Nephron (organoid): ENCODE results near the gene ATP9B.

Experiments used
- H3K27ac Mint-ChIP-seq, 3 experiments: 2 replicates each; pipeline ENCODE4 v1.8.0; 2020; ENCODE audit warnings: mixed read lengths in 3 of 3, mild to moderate bottlenecking in 2 of 3, moderate library complexity in 1 of 3
- H3K27me3 Mint-ChIP-seq: 2 replicates; pipeline ENCODE4 v1.8.0; 2021; ENCODE audit warnings: low read depth, mild to moderate bottlenecking, moderate library complexity, mixed read lengths
- H3K36me3 Mint-ChIP-seq: 2 replicates; pipeline ENCODE4 v1.8.0; 2020; ENCODE audit warnings: low read depth, mixed read lengths
- H3K4me1 Mint-ChIP-seq: 2 replicates; pipeline ENCODE4 v1.8.0; 2020; ENCODE audit warnings: mixed read lengths
- H3K4me3 Mint-ChIP-seq, 3 experiments: 2 replicates each; pipeline ENCODE4 v1.8.0; 2020; ENCODE audit warnings: mild to moderate bottlenecking in 3 of 3, mixed read lengths in 3 of 3, moderate library complexity in 2 of 3
- H3K9me3 Mint-ChIP-seq: 2 replicates; pipeline ENCODE4 v1.8.0; 2020; ENCODE audit warnings: mixed read lengths
- TF ChIP-seq, protein P1 (sequence below), 3 experiments: fragments of 200-600 bp; sonication (generic); IDR thresholded peaks; one replicate each; pipeline ENCODE4 v1.5.0; 2021; ENCODE audit warnings: antibody characterized with exemption in 3 of 3; ENCODE audit not compliant: unreplicated experiment in 3 of 3

Gene ATP9B

DNA sequence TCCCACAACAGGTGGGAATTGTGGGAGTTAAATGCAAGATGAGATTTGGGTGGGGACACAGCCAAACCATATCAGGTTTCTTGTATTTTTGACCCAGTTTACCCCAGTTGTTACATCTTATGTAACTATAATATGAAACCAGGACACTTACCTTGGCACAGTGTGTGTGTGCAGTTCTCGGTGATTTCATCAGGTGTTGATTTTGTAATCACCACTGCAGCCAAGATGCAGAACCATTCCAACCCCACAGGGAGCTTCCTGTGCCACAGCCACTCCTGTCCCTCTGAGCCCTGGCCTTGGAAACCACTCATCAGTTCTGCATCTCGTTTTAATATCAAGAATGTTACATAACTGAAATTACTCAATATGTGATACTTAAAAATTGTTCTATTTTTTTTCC is 31.8 kb downstream of the ATP9B start:
- Mint-ChIP-seq H3K36me3 (peaks cover 66% of the 10 kb centered on the region), H3K4me1 (no peaks in the 10 kb centered on the region), H3K27ac (no peak overlapping the region), H3K27me3 (no peaks in the 10 kb centered on the region), H3K4me3 (no peak overlapping the region), H3K9me3 (peaks cover 21% of the 10 kb centered on the region)
- TF ChIP-seq, protein P1, sequence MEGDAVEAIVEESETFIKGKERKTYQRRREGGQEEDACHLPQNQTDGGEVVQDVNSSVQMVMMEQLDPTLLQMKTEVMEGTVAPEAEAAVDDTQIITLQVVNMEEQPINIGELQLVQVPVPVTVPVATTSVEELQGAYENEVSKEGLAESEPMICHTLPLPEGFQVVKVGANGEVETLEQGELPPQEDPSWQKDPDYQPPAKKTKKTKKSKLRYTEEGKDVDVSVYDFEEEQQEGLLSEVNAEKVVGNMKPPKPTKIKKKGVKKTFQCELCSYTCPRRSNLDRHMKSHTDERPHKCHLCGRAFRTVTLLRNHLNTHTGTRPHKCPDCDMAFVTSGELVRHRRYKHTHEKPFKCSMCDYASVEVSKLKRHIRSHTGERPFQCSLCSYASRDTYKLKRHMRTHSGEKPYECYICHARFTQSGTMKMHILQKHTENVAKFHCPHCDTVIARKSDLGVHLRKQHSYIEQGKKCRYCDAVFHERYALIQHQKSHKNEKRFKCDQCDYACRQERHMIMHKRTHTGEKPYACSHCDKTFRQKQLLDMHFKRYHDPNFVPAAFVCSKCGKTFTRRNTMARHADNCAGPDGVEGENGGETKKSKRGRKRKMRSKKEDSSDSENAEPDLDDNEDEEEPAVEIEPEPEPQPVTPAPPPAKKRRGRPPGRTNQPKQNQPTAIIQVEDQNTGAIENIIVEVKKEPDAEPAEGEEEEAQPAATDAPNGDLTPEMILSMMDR (IDR thresholded peaks at IDR 0.05; ENCODE audit: unreplicated experiment in 3 of 3), result no peak

DNA sequence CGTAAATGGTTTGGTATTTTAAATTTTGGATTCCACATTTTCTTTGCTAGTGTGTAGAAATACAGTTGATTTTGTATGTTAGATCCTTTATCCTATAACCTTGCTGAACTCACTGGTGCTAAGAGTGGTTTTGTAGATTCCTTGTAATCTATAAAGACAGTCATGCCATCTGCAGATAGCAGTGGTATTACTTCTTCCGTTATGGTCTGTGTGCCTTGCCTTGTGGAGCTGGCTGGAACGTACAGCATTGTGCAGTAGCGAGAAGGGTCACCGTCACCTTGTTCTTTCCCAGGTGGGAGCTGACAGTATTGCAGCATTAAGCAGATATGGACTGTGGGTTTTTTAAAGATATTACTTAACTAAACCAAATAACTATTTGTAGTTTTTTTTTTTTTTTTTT is 33.7 kb downstream of the ATP9B start:
- H3K36me3 Mint-ChIP-seq, result peaks cover 56% of the 10 kb centered on the region
- peaks cover 21% of the 10 kb centered on the region for H3K9me3 Mint-ChIP-seq
- TF ChIP-seq, protein P1 (IDR thresholded peaks at IDR 0.05; ENCODE audit: unreplicated experiment in 3 of 3), result no peak
- no peak overlapping the region for H3K27ac Mint-ChIP-seq
- H3K4me3 Mint-ChIP-seq, result no peak overlapping the region
- peaks cover 3% of the 10 kb centered on the region for H3K4me1 Mint-ChIP-seq
- H3K27me3 Mint-ChIP-seq, result no peaks in the 10 kb centered on the region

DNA sequence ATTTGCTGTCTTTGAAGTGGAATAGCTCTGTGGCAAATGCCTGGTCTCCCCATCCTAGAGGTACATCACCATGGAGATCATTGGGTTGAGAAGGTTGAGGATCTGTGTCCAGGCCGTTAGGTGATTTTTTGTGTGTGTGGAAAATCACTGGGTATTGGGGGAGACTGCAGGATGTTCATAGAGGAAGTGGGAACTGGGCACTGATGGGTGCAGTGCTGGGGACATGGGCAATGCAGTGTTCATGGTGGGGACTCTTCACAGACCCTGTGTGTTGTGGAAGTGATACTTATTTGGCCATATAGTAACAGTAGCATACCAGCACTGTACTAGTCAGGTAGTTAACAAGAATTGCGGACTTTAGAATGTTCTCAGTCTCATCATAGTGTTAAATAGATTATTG is 34.9 kb downstream of the ATP9B start:
- no peak overlapping the region for H3K4me3 Mint-ChIP-seq
- H3K36me3 Mint-ChIP-seq, result peaks cover 46% of the 10 kb centered on the region
- H3K4me1 Mint-ChIP-seq, result peaks cover 5% of the 10 kb centered on the region
- TF ChIP-seq, protein P1 (IDR thresholded peaks at IDR 0.05; ENCODE audit: unreplicated experiment in 3 of 3), result no peak
- no peaks in the 10 kb centered on the region for H3K27me3 Mint-ChIP-seq
- H3K9me3 Mint-ChIP-seq, result peaks cover 15% of the 10 kb centered on the region
- H3K27ac Mint-ChIP-seq, result no peak overlapping the region

DNA sequence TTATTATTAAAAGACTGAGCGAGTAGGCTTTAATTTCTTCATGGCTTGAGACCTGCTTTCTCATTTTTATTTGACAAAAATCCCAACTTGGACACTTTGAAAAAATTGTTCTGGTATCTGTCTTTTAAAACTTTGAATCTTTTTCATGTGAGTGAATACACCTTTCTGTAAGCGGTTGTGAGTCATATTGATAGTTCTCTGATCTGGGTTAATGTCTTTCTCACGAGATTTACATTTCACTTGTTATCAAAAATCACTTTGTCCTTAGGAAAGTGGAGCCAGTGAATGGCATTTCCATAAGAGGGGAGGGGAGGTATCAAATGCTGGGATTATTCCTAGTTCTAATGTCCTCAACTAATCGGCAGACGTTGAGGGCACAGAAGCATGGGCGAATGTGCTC is 36.3 kb downstream of the ATP9B start:
- no peaks in the 10 kb centered on the region for H3K27me3 Mint-ChIP-seq
- no peak overlapping the region for H3K4me3 Mint-ChIP-seq
- H3K9me3 Mint-ChIP-seq, result peaks cover 12% of the 10 kb centered on the region
- TF ChIP-seq, protein P1 (IDR thresholded peaks at IDR 0.05; ENCODE audit: unreplicated experiment in 3 of 3), result no peak
- H3K36me3 Mint-ChIP-seq, result peaks cover 36% of the 10 kb centered on the region
- H3K4me1 Mint-ChIP-seq, result peaks cover 5% of the 10 kb centered on the region
- H3K27ac Mint-ChIP-seq, result no peak overlapping the region

DNA sequence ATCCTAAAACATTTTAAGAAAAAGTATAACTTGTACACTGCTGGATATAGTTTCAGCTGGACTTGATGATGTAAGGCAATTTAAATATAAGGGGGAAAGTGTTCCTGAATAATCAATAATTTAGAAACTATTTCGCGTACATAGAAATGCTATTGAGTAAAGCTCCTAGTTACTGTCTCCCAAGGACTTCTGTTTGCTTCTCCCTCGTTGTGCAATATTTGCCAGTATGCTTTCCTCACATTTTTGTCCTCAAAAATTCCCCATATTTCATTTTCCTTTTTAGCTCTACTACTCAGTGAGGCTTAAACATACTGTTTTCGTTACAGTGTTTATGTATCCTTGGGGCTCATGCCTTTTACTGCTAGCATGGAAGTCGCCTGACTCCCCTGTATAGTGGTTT is 36.9 kb downstream of the ATP9B start:
- TF ChIP-seq, protein P1 (IDR thresholded peaks at IDR 0.05; ENCODE audit: unreplicated experiment in 3 of 3), result no peak
- no peak overlapping the region for H3K4me3 Mint-ChIP-seq
- H3K27me3 Mint-ChIP-seq, result no peaks in the 10 kb centered on the region
- peaks cover 8% of the 10 kb centered on the region for H3K9me3 Mint-ChIP-seq
- peaks cover 30% of the 10 kb centered on the region for H3K36me3 Mint-ChIP-seq
- no peak overlapping the region for H3K27ac Mint-ChIP-seq
- H3K4me1 Mint-ChIP-seq, result peaks cover 5% of the 10 kb centered on the region

DNA sequence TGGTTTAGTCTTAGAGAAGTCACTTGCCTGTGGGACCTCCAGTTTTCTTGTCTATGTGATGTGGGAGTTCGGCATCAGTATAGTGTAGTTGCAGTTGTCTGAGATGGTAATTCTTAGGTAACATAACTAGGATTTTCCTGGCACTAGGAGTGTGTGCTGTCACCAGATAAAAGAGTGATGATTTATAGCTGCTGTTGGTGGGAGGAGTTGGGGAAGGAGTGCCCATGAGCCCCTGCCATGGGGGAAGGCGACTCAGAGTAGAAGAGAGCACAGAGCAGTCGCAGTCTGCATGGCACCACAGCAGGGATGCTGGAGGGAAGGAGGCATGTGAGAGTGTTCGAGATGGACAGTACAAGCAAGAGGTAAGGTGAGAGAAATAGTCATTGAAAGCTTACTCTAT is 38.7 kb downstream of the ATP9B start:
- H3K27ac Mint-ChIP-seq, result no peak overlapping the region

More for the DNA sequence above, 38.7 kb downstream of the ATP9B start:
- TF ChIP-seq, protein P1 (IDR thresholded peaks at IDR 0.05; ENCODE audit: unreplicated experiment in 3 of 3), result no peak
- H3K4me1 Mint-ChIP-seq, result peaks cover 5% of the 10 kb centered on the region
- no peak overlapping the region for H3K4me3 Mint-ChIP-seq
- H3K9me3 Mint-ChIP-seq, result no peaks in the 10 kb centered on the region
- peaks cover 14% of the 10 kb centered on the region for H3K36me3 Mint-ChIP-seq
- no peaks in the 10 kb centered on the region for H3K27me3 Mint-ChIP-seq
